K562 (cell line): ENCODE data around the gene DPEP3. TPM values are rescaled to one million over a fixed set of nuclear protein-coding genes. Genes with fewer than 3 reads are reported as not detected.
"Not testable (repeated sequence)": the region's sequence is repeated elsewhere in the genome, so short reads cannot be mapped to it uniquely, and the experiment has no call there.

ENCODE experiments used
- ATAC-seq: fragments of 200-7000 bp; cut with Tn5 transposase; 3 replicates; pipeline ENCODE4 v1.9.1; 2020; ENCODE audit warnings: moderate library complexity
- BruUV-seq: library from RNA; stranded (reverse); fragments of 400-500 nt; replicated peaks from 2 replicates; lab custom pipeline; 2021; lab: Mats Ljungman, UMichigan
- CTCF ChIA-PET: fragments of 300-600 bp; formaldehyde crosslinking; extraction: SDS; loops from one replicate; lab custom pipeline; 2021; ENCODE audit warnings: low intra/inter-chr PET ratio; lab: Yijun Ruan, JAX
- POLR2A ChIA-PET: fragments of 300-600, 350-650 bp; sonication (Branson Sonifier 250); formaldehyde crosslinking; extraction: SDS; loops from one replicate; lab custom pipeline; 2021; ENCODE audit warnings: antibody characterized with exemption, inconsistent platforms; lab: Yijun Ruan, JAX
- DNase-seq, 4 experiments: peaks; one replicate each; pipeline versions ENCODE4 v3.0.0 to v3.0.0-alpha.2; 2011 to 2018; ENCODE audit warnings: low spot score in 3 of 4, mixed read lengths in 3 of 4; ENCODE audit errors: extremely low read depth in 1 of 4
- FAIRE-seq: peaks from 2 replicates; lab custom pipeline; 2011; peaks lifted over from hg19 to GRCh38; lab: Jason Lieb, UNC
- H2AFZ ChIP-seq: 2 replicates; pipeline ENCODE4 v1.6.0; 2011; ENCODE audit warnings: low read depth, low read length, control low read depth, inconsistent platforms
- H3K27ac ChIP-seq: fragments of 200-600 bp; 3 replicates; pipeline ENCODE4 v1.8.0; 2011; ENCODE audit warnings: low read depth, mild to moderate bottlenecking, control low read depth, inconsistent platforms, low read length, moderate library complexity, mixed read lengths; ENCODE audit errors: extremely low read depth
- H3K27me3 ChIP-seq, 2 experiments: fragments of 300-600 bp in 1 of 2; 2 replicates in 1 of 2; 3 replicates in 1 of 2; pipeline versions ENCODE4 v1.6.0 to v1.8.0; 2011; ENCODE audit warnings: inconsistent platforms in 2 of 2, low read length in 2 of 2, mild to moderate bottlenecking in 1 of 2, mixed read lengths in 1 of 2, moderate library complexity in 1 of 2; ENCODE audit not compliant: control insufficient read depth in 2 of 2, insufficient read depth in 2 of 2
- H3K36me3 ChIP-seq: fragments of 300-600 bp; 3 replicates; pipeline ENCODE4 v1.8.0; 2011; ENCODE audit warnings: mild to moderate bottlenecking, low read length, inconsistent platforms; ENCODE audit not compliant: control insufficient read depth, insufficient read depth
- H3K4me1 ChIP-seq, 2 experiments: fragments of 200-600 bp in 1 of 2; replicated peaks in 1 of 2; 2 replicates in 1 of 2; 3 replicates in 1 of 2; pipeline versions ENCODE4 v1.5.1 to v1.8.0; 2011; ENCODE audit warnings: inconsistent platforms in 2 of 2, low read length in 2 of 2, mild to moderate bottlenecking in 1 of 2, mixed read lengths in 1 of 2, moderate library complexity in 1 of 2; ENCODE audit not compliant: control insufficient read depth in 2 of 2, insufficient read depth in 2 of 2
- H3K4me2 ChIP-seq: 2 replicates; pipeline ENCODE4 v1.6.1; 2011; ENCODE audit warnings: low read length, control low read depth, inconsistent platforms, mixed read lengths; ENCODE audit not compliant: insufficient read depth
- H3K4me3 ChIP-seq: fragments of 200-600 bp; sonication (generic), shearing (Covaris generic); 2 replicates; pipeline ENCODE4 v1.5.1; 2016; ENCODE audit warnings: control low read depth, inconsistent platforms
- H3K79me2 ChIP-seq: fragments of 200-600 bp; 3 replicates; pipeline ENCODE4 v1.8.0; 2011; ENCODE audit warnings: low read length, inconsistent platforms; ENCODE audit not compliant: control insufficient read depth, insufficient read depth
- H3K9ac ChIP-seq, 2 experiments: 2 replicates each; pipeline versions ENCODE4 v1.6.0 to v1.6.1; 2011; ENCODE audit warnings: low read depth in 2 of 2, low read length in 2 of 2, control low read depth in 1 of 2, inconsistent platforms in 1 of 2, mild to moderate bottlenecking in 1 of 2, mixed read lengths in 1 of 2; ENCODE audit not compliant: insufficient read depth in 1 of 2
- H3K9me1 ChIP-seq: one replicate; pipeline ENCODE4 v1.6.0; 2011; ENCODE audit warnings: inconsistent platforms, mild to moderate bottlenecking, low read length, moderate library complexity; ENCODE audit not compliant: control insufficient read depth, insufficient read depth
- H3K9me3 ChIP-seq: replicated peaks from 2 replicates; pipeline ENCODE4 v1.5.1; 2011; ENCODE audit warnings: low read depth, low read length, inconsistent platforms; ENCODE audit not compliant: control insufficient read depth, insufficient read depth
- H4K20me1 ChIP-seq: replicated peaks from 2 replicates; pipeline ENCODE4 v1.6.1; 2011; ENCODE audit warnings: low read length, inconsistent platforms, mixed read lengths; ENCODE audit not compliant: control insufficient read depth, insufficient read depth
- CAMTA2 ChIP-seq: fragments of 250-450 bp; sonication (Bioruptor Pico); conservative IDR thresholded peaks from 2 replicates; pipeline ENCODE4 v1.5.1; 2022
- GATAD2A ChIP-seq: fragments of 450-650 bp; IDR thresholded peaks from 2 replicates; pipeline ENCODE4 v1.6.1; 2017
- HMGN3 ChIP-seq: IDR thresholded peaks from 2 replicates; pipeline ENCODE4 v1.6.1; 2011; ENCODE audit warnings: borderline replicate concordance, low read depth, mild to moderate bottlenecking, mixed read lengths, low read length; ENCODE audit not compliant: insufficient read length; ENCODE audit errors: extremely low read depth
- MAZ ChIP-seq, 2 experiments: fragments of 450-650 bp in 1 of 2; sonication (generic) in 1 of 2; formaldehyde crosslinking; IDR thresholded peaks in 1 of 2; conservative IDR thresholded peaks in 1 of 2; 2 replicates each; pipeline versions ENCODE4 v1.4.0 to v1.5.0; 2020; ENCODE audit warnings: mild to moderate bottlenecking in 1 of 2, missing genetic modification reagents in 1 of 2
- MEF2A ChIP-seq: IDR thresholded peaks from 2 replicates; pipeline ENCODE4 v1.6.1; 2011; ENCODE audit warnings: low read depth, mild to moderate bottlenecking, low read length, moderate library complexity; ENCODE audit not compliant: control insufficient read depth
- MITF ChIP-seq: IDR thresholded peaks from 2 replicates; pipeline ENCODE4 v1.6.1; 2014; ENCODE audit warnings: antibody characterized with exemption
- PTTG1 ChIP-seq: fragments of 450-650 bp; IDR thresholded peaks from 2 replicates; pipeline ENCODE4 v1.6.1; 2016; ENCODE audit warnings: low read depth, mild to moderate bottlenecking, missing genetic modification characterization, missing compliant biosample characterization
- SAP30 ChIP-seq: fragments of 200-600 bp; sonication (generic); IDR thresholded peaks from 2 replicates; pipeline ENCODE4 v1.6.1; 2012; ENCODE audit warnings: borderline replicate concordance, low read depth, mild to moderate bottlenecking, moderate library complexity, low read length, control low read depth, inconsistent platforms; ENCODE audit not compliant: insufficient read depth, poor library complexity, severe bottlenecking
- SP2 ChIP-seq: IDR thresholded peaks from 2 replicates; pipeline ENCODE4 v1.6.1; 2011; ENCODE audit warnings: mild to moderate bottlenecking, low read depth, low read length, moderate library complexity; ENCODE audit not compliant: poor library complexity, severe bottlenecking; ENCODE audit errors: extremely low read depth
- WHSC1 ChIP-seq: IDR thresholded peaks from one replicate; pipeline ENCODE4 v1.6.1; 2012; ENCODE audit warnings: low read length, control low read depth, inconsistent platforms
- ZNF23 ChIP-seq: fragments of 250-450 bp; sonication (Bioruptor Pico); IDR thresholded peaks from 2 replicates; pipeline ENCODE4 v1.4.0; 2020; ENCODE audit warnings: mild to moderate bottlenecking
- ZNF589 ChIP-seq: fragments of 200-800 bp; sonication (Bioruptor generic); IDR thresholded peaks from 2 replicates; pipeline ENCODE4 v1.6.1; 2016; ENCODE audit warnings: low read depth, missing genetic modification characterization, missing compliant biosample characterization
- WGBS: fragments of 100-300 bp; shearing (Covaris generic); methylation state at CpG from one replicate; pipeline ENCODE4 v1.1.6; 2016; ENCODE audit warnings: low coverage, mixed read lengths; ENCODE audit not compliant: insufficient coverage; ENCODE audit errors: missing lambda C conversion rate; 5-methylcytosine and 5-hydroxymethylcytosine counted together
- in situ Hi-C: fragments of 300-500 bp; cut with MboI; formaldehyde crosslinking; loops from 4 replicates; pipeline ENCODE4 v1.15.0; 2018; ENCODE audit warnings: inconsistent platforms, mixed read lengths
- intact Hi-C: fragments of 100-400 bp; cut with micrococcal nuclease; formaldehyde crosslinking; loops from 2 replicates; pipeline ENCODE4 v1.14.2; 2022
- polyA plus RNA-seq, 8 experiments: library from polyadenylated mRNA; depleted of rRNA in 4 of 8; stranded (reverse) in 5 of 8; unstranded in 3 of 8; fragments of >200 nt; fragmentation: Nextera tagmentation in 2 of 8; fragmentation: Illumina TruSeq in 1 of 8; extraction: Ambion mirVana in 2 of 8; extraction: Trizol in 1 of 8; gene quantifications; 2 replicates each; pipeline versions ENCODE4 v1.2.1 to v1.2.3, GENCODE V29; 2011 to 2014; ENCODE audit warnings: inconsistent platforms in 1 of 8, missing spikeins in 1 of 8
- total RNA-seq, 7 experiments: library from RNA; depleted of rRNA in 6 of 7; stranded (reverse); fragments of >200 nt in 6 of 7; fragmentation: Illumina TruSeq in 2 of 7; extraction: Trizol in 2 of 7; gene quantifications; 2 replicates each; pipeline versions ENCODE4 v1.2.1 to v1.2.3, GENCODE V29; 2011 to 2021; ENCODE audit warnings: low replicate concordance in 1 of 7

DPEP3 gene
- total and polyA plus RNA-seq, 9 of the 15 experiments (the other 6 are each of a cell fraction or from before 2014, with no cell fraction given), result not detected

- no peak for TF ChIP-seq ZNF23
These were observed 33.1 kb upstream of the DPEP3 start (continued) for GRCh38 chr16:68013440-68013839.

- H3K9me1 ChIP-seq, H3K27me3 ChIP-seq, BruUV-seq, CTCF ChIA-PET, H3K9ac ChIP-seq, H3K4me2 ChIP-seq, DNase-seq, H3K9me3 ChIP-seq, H3K27ac ChIP-seq, FAIRE-seq, H2AFZ ChIP-seq, H3K4me1 ChIP-seq, H3K4me3 ChIP-seq, in situ Hi-C loops, H3K36me3 ChIP-seq, ATAC-seq, H4K20me1 ChIP-seq, intact Hi-C loops, H3K79me2 ChIP-seq: not testable (repeated sequence)
- POLR2A ChIA-PET, result interaction anchor here (0.9 to 1.3 kb wide), 2 partner anchors 13 to 16 kb away, joined by 3 read pairs; partner anchors contain the start of genes DDX28 and DUS2
- WGBS, result 53% methylated on average over 2 of the region's 4 CpGs
These were observed 29.6 kb upstream of the DPEP3 start for GRCh38 chr16:68009872-68010271.

- ATAC-seq (no peak), FAIRE-seq (no peak), DNase-seq (peak in 1 of 4 experiments; percentile 7)
- Histone ChIP-seq H3K27me3 (no peaks in the 10 kb centered on the region; a peak in 1 of 5 replicates), H3K9me1 (no peaks in the 10 kb centered on the region), H4K20me1 (no peaks in the 10 kb centered on the region), H3K4me2 (no peak overlapping the region), H3K9me3 (no peaks in the 10 kb centered on the region), H3K4me3 (no peak overlapping the region), H3K4me1 (peaks cover 0 to 4% of the 10 kb centered on the region in 2 experiments; a peak in 2 of 5 replicates), H3K27ac (no peak overlapping the region), H2AFZ (no peak overlapping the region), H3K36me3 (no peaks in the 10 kb centered on the region), H3K9ac (no peak overlapping the region), H3K79me2 (no peaks in the 10 kb centered on the region)
- intact Hi-C loops (no loop called here), in situ Hi-C loops (no loop called here)
- no TSS peak for BruUV-seq
- 58% methylated on average over 9 of the region's 9 CpGs for WGBS
- POLR2A ChIA-PET, result interaction anchor here (0.6 to 1.3 kb wide), 2 partner anchors 11 to 14 kb away, joined by 3 read pairs; partner anchors contain the start of genes DDX28 and DUS2
- CTCF ChIA-PET, result no interaction called here
- no peak for TF ChIP-seq SAP30
- no peak for TF ChIP-seq ZNF23
- TF ChIP-seq ZNF589, result no peak
- no peak for TF ChIP-seq MEF2A
- TF ChIP-seq HMGN3, result no peak
- no peak for TF ChIP-seq WHSC1
- TF ChIP-seq MITF, result no peak
- no peak for TF ChIP-seq SP2
- TF ChIP-seq CAMTA2 (CRISPR knock-in tag), result no peak
- no peak for TF ChIP-seq MAZ (CRISPR knock-in tag; conservative IDR thresholded peaks at IDR 0.05 in 1 of 2, IDR thresholded peaks at IDR 0.05 in 1 of 2)
- no peak for TF ChIP-seq PTTG1
- no peak for TF ChIP-seq GATAD2A
These were observed 28.9 kb upstream of the DPEP3 start for GRCh38 chr16:68009157-68009735.
